ENCODE results near the gene CASKIN1. TPM values are rescaled to one million over a fixed set of nuclear protein-coding genes. Genes with fewer than 3 reads are reported as not detected.

Gene CASKIN1
- total and polyA plus RNA-seq, 2 of the 8 experiments (the other 6 are each of a cell fraction or from before 2014, with no cell fraction given) = 1.2 to 6.4 TPM

DNA sequence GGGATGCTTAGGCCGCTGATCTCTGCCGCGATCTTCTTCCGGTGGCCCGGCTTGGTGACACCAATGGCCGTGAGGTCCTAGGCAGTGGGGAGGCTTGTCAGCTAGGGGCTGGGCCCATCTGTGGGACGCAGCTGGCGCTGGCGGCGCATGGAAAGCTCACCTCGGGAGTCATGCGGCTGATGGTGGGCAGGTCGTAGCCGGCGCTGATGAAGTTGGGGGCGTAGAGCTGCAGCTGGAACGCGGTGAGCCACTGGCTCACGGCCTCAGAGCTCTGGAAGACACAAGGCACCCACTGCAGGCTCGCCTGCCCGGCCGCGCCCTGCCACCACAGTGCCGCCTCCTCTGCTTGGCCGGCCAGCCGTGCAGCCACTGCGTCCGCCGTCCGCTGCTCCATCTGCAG, 12.7 kb downstream of the CASKIN1 start:
- H2BK12ac ChIP-seq (ENCODE audit: low read depth, low read length) = no peak overlapping the region
- no peak for FAIRE-seq
- H3K9ac ChIP-seq (replicated peaks in 1 of 4; ENCODE audit: extremely low read depth in 1 of 4, low read depth in 3 of 4, low read length in 3 of 4) = no peak overlapping the region
- no peak overlapping the region for H3K27ac ChIP-seq (ENCODE audit: low read depth, low read length)
- no peak overlapping the region for H3K4ac ChIP-seq (replicated peaks; ENCODE audit: insufficient read length, low read depth, low read length)
- H3K27me3 ChIP-seq (replicated peaks in 1 of 4; ENCODE audit: control insufficient read depth in 3 of 4, extremely low read depth in 1 of 4, insufficient read depth in 3 of 4, low read length in 3 of 4) = no peaks in the 10 kb centered on the region; a peak in 1 of 7 replicates
- no peak overlapping the region for H3K4me3 ChIP-seq (ENCODE audit: extremely low read depth in 1 of 4, insufficient read depth in 2 of 4, low read depth in 3 of 4, low read length in 4 of 4)
- no peak for DNase-seq (ENCODE audit: low read depth in 1 of 2, low spot score in 2 of 2)
- peaks cover 0 to 7% (median 2%) of the 10 kb centered on the region in 4 experiments; a peak in 4 of 7 replicates for H3K4me1 ChIP-seq (replicated peaks in 1 of 4; ENCODE audit: control insufficient read depth in 3 of 4, insufficient read depth in 4 of 4, low read length in 3 of 4)
- H4K8ac ChIP-seq (ENCODE audit: extremely low read depth, insufficient read depth, low read length) = no peak overlapping the region
- POLR2A ChIA-PET (ENCODE audit: partially characterized antibody) = interaction anchor here (0.6 to 4.9 kb wide), 10 partner anchors 9 to 158 kb away, joined by 3 to 17 read pairs (median 3); partner anchors contain the start of genes NHERF2, PGP and TRAF7
- H4K5ac ChIP-seq (ENCODE audit: insufficient read length, low read depth, low read length) = no peak overlapping the region
- no peak overlapping the region for H2AK5ac ChIP-seq (ENCODE audit: low read depth, low read length)
- no peak overlapping the region for H3K23ac ChIP-seq (ENCODE audit: insufficient read length)
- H3K56ac ChIP-seq (replicated peaks; ENCODE audit: insufficient read length, low read depth, low read length) = no peak overlapping the region
- no peak overlapping the region for H2AFZ ChIP-seq (ENCODE audit: low read length)
- H2BK15ac ChIP-seq (ENCODE audit: low read length) = no peak overlapping the region
- no peaks in the 10 kb centered on the region for H3K79me2 ChIP-seq (ENCODE audit: control insufficient read depth in 1 of 2, insufficient read depth in 2 of 2, low read length in 2 of 2)
- no peaks in the 10 kb centered on the region for H3K79me1 ChIP-seq (ENCODE audit: low read depth, low read length)
- H2BK120ac ChIP-seq (replicated peaks; ENCODE audit: low read depth, low read length) = no peak overlapping the region
- no peaks in the 10 kb centered on the region for H3K9me3 ChIP-seq (ENCODE audit: insufficient read depth in 2 of 2, low read depth in 1 of 2, low read length in 1 of 2)
- no peak overlapping the region for H3K14ac ChIP-seq (ENCODE audit: insufficient read length)
- H2BK5ac ChIP-seq (ENCODE audit: low read depth, low read length) = no peak overlapping the region
- H2BK20ac ChIP-seq (ENCODE audit: low read length) = no peak overlapping the region
- 96% methylated on average over 29 of the region's 30 CpGs; no CpG with 5 or more reads in 1 of the 2 experiments for WGBS, 2 experiments (ENCODE audit: extremely low coverage in 1 of 2, insufficient coverage in 1 of 2, insufficient read length in 1 of 2, insufficient replicate concordance in 2 of 2, low coverage in 1 of 2, low lambda C conversion rate in 2 of 2, missing lambda C conversion rate in 1 of 2)
- H3K36me3 ChIP-seq (ENCODE audit: control insufficient read depth in 2 of 4, insufficient read depth in 4 of 4, low read length in 3 of 4) = peaks cover 0 to 4% (median 0%) of the 10 kb centered on the region in 4 experiments; a peak in 1 of 8 replicates
- no peak overlapping the region for H3K18ac ChIP-seq (ENCODE audit: extremely low read depth, low read length)
- no peak overlapping the region for H4K91ac ChIP-seq (replicated peaks; ENCODE audit: insufficient read length, low read length)
- no peak overlapping the region for H3K4me2 ChIP-seq (ENCODE audit: insufficient read depth in 1 of 2, low read depth in 2 of 2, low read length in 2 of 2)
- H3K23me2 ChIP-seq (ENCODE audit: low read depth, low read length) = peaks cover 2% of the 10 kb centered on the region; the same call in 1 of the 2 replicates
- peaks cover 0 to 6% of the 10 kb centered on the region in 2 experiments for H4K20me1 ChIP-seq (replicated peaks in 1 of 2; ENCODE audit: control insufficient read depth in 1 of 2, insufficient read depth in 2 of 2, low read length in 2 of 2)
- CTCF ChIA-PET (ENCODE audit: partially characterized antibody) = interaction anchor here (0.5 to 0.8 kb wide), 2 partner anchors 11 to 128 kb away, joined by 3 to 4 read pairs; no protein-coding TSS in a partner anchor
- TF ChIP-seq TEAD4 (IDR thresholded peaks at IDR 0.05; ENCODE audit: low read depth, low read length) = no peak
- TF ChIP-seq CTBP2 (IDR thresholded peaks at IDR 0.05; ENCODE audit: borderline replicate concordance, insufficient read depth, insufficient read length, low read length) = no peak
- no peak for TF ChIP-seq NANOG (IDR thresholded peaks at IDR 0.05; ENCODE audit: insufficient read depth, low read depth, low read length, poor library complexity, severe bottlenecking)
- TF ChIP-seq CBX5 (IDR thresholded peaks at IDR 0.05; ENCODE audit: low read depth, low read length) = no peak
- TF ChIP-seq SUZ12 (IDR thresholded peaks at IDR 0.05; ENCODE audit: low read length) = no peak
- TF ChIP-seq RAD21 (IDR thresholded peaks at IDR 0.05 in 1 of 2, conservative IDR thresholded peaks at IDR 0.05 in 1 of 2; ENCODE audit: low read depth in 2 of 2, low read length in 2 of 2) = no peak
- TF ChIP-seq PHF8 (conservative IDR thresholded peaks at IDR 0.05; ENCODE audit: low read depth, low read length) = no peak
- TF ChIP-seq RXRA (IDR thresholded peaks at IDR 0.05; ENCODE audit: insufficient read depth, low read depth, low read length) = no peak
- no peak for TF ChIP-seq TBP (IDR thresholded peaks at IDR 0.05; ENCODE audit: low read depth, low read length)
- TF ChIP-seq KDM5A (IDR thresholded peaks at IDR 0.05; ENCODE audit: low read length) = no peak
- no peak for TF ChIP-seq GABPA (IDR thresholded peaks at IDR 0.05; ENCODE audit: borderline replicate concordance, insufficient read depth, low read length)
- no peak for TF ChIP-seq POU5F1 (IDR thresholded peaks at IDR 0.05; ENCODE audit: low read depth, low read length)
- TF ChIP-seq EZH2 (IDR thresholded peaks at IDR 0.05; ENCODE audit: low read depth, low read length, severe bottlenecking) = no peak

Data from H1 (cell line).